ENCODE measurements around the gene NFKB2.
A peak's percentile ranks its signal among the peaks of the same experiment; 100 is the strongest.

The NFKB2 gene

DNA sequence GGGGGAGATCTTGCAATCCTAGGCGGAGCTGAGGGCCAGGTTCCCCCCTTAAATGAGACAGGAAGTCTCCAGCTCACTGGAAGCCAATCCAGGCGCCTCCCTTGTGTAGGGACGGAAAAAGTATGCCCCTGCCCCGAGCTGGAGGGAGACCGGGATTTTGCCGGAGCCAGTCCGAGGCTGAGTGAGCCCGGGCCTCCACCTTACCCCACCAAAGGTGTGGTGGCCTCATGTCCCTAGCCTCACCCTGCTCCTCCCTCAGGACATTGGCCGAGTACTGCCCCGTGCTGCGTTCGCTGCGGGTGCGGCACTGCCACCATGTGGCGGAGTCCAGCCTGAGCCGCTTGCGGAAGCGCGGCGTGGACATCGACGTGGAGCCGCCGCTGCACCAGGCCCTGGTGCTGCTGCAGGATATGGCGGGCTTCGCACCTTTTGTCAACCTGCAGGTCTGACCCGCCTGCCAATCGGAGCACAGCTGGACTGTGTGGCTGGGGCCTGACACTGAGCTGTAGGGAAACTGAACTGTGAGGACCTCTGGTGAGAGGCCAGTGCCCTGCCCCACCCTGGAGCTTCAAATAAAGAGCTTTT, 27.1 kb downstream of the NFKB2 start:
- DNase-seq (ENCODE audit: low read depth in 2 of 2) = peak in 1 of 2 donors; percentile 45

DNA sequence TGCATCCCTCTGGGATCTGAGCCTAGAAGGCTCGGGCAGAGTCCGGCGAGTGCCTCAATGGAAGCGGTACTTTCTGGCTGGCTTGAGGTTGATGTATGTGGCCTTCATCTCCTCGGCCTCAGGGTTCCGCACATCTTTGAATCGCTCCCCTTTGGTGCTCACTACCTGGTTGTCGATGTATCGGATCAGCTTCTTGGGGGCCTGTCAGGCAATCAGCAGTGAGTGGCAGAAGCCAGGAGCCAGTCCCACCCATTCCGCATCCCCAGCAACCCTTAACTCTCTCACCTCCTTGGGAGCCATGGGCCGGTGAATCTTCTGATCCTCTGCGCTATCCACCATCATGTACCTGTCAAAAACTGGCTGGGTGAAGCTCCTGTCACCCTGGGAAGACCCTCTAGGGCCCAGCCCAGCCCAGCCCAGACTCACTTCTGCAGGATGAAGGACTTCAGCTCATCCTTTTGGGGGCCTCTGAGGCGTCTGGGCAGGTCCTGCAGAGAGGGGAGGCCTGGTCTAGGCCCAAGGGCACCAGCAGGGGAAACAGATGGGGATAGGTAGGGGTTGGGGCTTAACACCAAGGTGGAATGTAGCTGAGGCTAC, 28.0 kb downstream of the NFKB2 start:
- no peak for DNase-seq (ENCODE audit: low read depth in 2 of 2)

DNA sequence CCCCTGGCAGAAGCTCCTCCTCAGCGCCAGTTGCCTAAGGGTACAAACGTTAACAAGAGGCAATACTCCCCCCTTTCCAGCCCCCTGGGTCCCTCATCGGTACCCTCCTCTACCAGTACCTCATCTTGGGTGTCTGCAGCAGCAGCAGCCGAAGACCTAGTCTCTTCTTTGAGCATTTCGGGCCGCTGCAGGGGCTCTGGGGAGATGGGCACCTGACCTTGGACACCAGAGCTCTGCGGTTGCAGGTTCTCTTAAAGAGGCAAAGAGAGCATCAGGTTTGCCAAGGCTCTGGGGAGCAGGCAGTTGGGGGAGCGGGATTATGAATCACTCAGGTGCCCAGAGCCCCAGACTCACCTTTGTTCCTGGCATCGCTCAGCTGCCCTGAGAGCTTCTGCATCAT, 28.6 kb downstream of the NFKB2 start:
- no peak for DNase-seq (ENCODE audit: low read depth in 2 of 2)

DNA sequence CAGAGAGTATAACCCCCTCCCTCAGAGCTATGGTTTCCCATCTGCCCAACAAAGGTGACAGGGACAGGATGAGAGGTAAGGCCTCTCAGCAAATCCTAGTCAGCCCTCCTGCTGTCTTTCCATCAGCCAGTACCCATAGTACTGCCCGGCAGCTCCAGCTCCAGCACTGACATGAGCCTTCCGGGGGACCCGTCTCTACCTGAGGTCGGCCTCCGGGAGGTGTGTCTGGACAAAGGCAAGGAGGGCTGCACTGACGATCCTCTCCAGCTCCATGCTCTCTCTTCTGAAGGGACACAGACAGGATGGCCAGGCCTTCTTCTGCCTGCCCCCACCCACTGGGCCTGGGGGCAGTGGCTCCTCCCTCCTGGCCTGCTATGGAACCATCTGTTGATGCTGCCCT, 29.4 kb downstream of the NFKB2 start:
- DNase-seq (ENCODE audit: low read depth in 2 of 2) = no peak

DNA sequence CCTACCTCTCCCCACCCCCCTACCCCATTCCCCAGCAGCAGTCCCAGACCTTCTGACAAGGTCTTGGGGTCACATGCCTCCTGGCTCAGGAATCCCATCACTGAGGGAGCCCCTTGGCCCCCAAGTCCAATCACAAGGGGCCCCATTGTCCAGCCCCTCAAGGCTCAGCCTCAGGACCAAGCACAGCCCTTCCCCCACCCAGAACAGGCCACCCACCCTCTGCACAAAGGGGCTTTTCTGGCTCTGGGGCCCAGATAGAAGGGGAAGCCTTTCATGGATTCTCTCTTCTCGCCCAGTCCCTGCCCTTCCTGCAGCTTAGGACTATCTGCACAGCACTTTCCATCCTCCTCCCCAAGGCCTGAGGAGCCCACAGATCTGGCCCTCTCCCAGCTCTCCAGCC, 29.9 kb downstream of the NFKB2 start:
- no peak for DNase-seq (ENCODE audit: low read depth in 2 of 2)

DNA sequence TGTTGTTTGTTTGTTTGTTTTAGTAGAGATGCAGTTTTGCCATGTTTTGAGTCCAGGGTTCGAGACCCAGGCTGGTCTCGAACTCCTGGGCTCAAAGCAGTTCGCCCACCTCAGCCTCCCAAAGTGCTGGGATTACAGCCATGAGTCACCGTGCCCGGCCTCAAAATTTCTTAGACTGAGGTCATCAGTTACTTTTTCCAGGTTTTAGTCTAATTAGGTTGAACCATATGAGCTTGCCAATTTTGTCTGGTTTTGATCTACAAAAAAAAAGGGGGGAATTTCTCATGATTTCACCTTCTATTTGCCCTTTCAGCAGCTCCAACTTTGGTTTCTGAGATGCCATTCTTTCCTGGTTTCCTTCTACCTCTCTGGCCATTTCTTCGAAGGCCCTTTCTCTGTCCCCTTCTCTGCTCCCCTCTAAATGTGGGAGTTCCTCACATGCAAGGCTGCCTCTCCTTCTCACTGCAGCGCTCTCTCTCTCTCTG, 31.3 kb downstream of the NFKB2 start:
- no peak for DNase-seq (ENCODE audit: low read depth in 2 of 2)

DNA sequence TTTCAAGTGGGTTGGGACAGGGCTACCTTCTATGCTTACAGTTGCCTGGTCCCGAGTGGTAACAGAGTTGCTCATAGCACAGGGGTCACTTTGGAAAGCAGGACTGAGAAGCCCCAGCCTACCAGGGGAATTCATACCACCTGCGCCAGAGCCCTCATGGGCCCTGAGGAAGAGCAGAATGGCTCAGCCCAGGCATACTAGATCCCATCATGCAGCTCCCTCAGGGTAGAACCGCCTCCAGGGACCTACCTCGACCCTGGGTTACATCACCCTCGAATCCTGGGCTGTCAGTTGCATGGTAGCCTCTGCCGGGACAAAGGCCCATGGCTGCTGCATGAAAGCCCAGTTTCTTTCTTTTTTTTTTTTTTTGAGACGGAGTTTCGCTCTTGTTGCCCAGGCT, 34.0 kb downstream of the NFKB2 start:
- DNase-seq (ENCODE audit: low read depth in 2 of 2) = no peak

DNA sequence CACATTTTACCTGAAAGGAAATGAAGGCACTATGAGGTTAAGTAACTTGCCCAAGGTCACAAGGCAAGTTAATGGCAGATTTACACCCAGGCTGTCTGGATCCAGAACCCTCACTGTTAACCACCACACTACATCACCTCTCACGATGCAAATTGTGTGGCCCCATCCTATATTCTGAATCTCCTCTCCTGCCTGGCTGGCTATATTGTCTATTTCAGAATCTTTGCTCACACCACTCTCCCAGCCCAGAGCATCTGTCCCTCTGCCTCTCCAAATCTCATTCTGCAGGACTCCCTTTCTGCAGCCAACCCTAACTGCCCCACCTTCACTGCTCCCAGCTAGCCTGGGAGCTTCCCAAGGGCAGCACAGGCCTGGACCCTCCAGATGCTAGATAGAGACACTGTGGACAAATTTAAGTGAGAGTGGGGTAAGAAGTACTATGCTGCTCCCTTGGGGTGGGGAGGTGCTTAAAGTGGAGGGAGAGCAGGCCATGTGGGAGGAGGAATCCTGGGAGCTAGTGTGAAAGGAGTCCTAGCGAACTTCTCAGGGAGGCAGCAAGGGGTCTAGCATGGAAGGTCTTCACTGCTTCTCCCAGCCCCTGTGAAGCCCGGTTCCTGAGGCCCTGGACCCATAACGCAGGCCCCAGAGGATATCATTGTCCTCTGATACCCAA, 36.1 kb downstream of the NFKB2 start:
- DNase-seq (ENCODE audit: low read depth in 2 of 2) = no peak

DNA sequence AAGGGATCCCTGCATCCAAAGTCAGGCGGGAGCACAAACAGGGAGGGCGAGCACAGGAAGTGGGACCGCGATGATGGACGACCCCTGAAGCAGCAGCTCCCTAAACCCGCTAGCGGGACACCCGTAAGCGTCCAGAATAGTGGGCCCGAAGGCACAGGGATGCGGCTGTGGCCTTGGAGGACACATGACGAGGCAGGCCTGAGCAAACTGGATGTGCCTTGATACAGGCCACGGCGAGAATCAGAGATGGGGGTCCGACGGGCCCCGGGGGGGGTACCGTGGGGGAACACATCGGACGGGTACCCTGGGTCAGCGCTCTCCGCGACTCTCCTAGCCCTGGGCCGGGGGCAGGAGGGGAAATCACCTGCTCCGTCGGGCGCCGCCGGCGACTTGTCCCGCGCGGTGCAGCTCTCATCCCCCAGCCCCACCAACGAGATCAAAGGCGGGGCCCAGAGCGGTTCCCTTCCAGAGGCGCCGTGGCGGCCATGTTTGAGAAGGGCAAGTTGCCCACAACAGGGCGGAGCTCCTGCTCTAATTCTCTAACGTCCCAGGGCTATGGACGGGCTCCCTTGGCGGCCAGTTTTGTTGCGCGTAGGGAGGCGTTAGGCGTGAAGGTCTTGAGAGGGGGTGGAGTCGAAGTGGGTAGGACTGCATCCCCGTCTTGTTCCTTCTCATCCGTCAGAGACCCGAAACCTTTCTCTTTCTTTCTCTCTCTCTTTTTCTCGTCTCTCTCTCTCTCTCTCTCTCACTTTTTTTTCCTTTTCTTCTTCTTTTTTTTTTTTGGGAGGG, 36.9 kb downstream of the NFKB2 start, which contains the start of gene CUEDC2:
Gene CUEDC2 (minus strand): TSS at position 413 of the 789 bp plus-strand sequence. CDS start 7,386 bp downstream, outside the sequence.
- peak; percentile 93 to 97 for DNase-seq (ENCODE audit: low read depth in 2 of 2)

DNA sequence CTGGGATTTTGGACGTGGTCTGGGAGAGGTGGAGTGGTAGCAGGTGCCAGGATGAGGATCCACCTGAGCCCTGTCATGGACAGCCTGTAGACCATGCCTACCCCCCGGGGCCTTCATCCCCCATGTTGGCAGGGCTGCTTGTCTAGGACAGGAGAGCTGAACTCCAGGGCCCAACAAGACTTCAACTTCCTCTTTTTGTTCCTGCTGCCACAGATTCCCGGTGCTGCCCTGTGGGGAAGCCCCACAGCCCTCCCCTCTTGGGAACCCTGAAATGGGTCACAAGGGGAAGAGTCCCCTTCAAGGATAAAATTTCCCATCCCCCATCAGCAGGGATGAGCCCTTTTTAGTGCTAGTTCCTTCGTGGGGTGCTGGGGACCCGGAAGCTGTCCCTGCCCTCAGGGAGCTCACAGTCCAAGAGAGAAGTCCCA, 38.1 kb downstream of the NFKB2 start:
- no peak for DNase-seq (ENCODE audit: low read depth in 2 of 2)

DNA sequence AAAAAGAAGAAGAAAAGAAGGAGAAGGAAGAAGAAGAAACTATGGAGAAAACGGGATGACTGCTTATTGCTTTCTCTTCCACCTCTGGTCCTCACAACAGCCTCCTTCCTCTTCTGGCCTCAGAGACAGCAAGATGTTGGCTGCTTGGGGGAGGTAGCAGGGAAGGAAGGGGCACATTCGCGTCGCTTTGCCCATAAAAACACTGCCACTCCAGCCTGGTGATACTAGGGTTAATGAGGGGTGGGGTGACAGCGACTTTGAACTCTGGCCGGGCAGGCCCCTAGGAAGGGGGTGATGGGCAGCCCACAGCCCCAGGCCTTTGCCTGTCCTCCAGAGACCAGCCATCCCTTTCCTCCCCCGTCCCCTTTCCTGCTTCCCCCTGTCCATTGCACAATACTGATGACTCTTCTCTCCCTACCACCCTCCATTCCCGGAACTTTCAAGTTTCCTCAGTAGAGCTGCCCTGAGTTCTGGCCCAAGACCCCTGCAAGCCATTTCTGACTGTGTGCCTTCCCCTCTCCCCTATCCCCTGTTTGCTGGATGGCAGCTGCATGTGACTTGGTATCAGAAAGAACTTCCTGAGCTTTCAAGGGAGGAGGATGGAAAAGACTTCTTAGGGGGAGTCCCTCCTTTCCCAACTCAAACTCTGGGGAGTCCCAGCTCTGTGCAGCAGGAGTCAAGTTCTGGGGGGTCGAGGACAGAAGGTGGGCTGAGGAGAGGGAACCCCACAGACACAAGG, 39.1 kb downstream of the NFKB2 start:
- no peak for DNase-seq (ENCODE audit: low read depth in 2 of 2)

DNA sequence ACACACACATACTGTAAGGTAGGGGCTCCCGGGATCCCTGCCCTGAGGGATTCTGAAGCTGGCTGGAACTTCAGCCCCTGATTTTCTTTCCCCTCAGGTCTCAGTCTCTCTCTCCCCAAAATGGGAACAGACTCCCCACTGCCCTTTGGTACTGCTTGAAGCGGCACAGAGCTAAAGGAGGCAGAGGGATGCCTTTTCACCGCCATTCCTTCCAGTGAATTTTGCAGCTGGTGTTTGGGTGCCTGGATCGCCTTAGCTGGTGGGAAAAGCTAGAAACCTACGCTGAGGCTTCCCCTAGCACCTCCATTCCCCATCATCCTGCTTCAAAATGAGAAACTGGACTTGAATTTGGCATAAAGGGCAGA, 39.6 kb downstream of the NFKB2 start:
- no peak for DNase-seq (ENCODE audit: low read depth in 2 of 2)

DNA sequence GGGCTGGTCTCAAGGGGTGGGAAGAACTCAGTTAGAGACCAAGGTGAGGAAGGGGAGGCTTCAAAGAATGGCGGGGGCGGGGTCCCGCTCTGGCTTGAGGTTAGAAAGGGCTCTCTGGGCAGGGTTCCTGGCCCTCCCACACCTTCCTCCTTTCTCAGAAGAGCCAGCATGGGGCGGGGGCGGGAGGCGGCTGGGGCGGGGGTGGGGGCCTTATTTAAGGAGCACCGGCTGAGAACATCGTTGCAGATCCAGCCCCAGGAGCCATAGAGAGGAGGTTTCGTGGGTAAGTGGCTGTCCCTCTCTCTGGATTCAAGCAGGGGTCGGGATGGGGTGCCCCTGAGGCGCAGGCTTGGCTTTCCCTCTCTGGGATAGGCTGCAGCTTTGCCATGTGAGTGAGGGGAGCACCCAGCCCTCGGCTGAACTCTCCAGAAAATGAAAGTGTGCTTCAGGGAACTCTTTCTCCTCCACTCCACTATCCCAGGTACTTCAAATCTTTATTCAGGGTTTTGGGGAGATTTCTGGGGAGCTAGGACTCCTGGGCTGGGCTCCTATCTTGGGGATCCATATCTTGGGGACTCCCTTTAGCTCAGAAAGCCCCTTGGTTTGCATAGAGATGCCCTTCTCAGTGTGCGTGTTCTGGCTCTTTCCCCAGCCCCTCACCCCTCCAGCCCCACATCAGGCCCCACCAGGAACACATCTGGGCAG, 40.2 kb downstream of the NFKB2 start:
- DNase-seq (ENCODE audit: low read depth in 2 of 2) = no peak

DNA sequence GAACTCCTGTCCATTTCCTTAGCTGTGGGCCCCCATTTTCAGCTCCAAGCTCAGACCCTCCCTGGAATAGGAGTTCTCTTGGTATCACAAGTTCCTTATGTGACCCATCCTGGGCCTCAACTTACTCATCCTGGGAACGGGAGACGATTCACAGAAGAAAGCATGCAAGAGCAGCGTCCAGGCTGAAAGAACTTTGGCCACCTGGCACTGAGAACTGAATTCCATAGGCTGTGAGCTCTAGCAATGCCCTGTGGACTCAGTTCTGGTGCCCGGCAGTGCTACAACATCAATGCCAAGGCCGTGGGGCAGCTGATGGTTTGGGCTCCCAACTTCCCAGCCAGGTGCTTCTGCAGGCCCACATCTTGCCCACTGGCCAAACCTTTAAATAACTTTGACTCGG, 40.8 kb downstream of the NFKB2 start:
- DNase-seq (ENCODE audit: low read depth in 2 of 2) = no peak

DNA sequence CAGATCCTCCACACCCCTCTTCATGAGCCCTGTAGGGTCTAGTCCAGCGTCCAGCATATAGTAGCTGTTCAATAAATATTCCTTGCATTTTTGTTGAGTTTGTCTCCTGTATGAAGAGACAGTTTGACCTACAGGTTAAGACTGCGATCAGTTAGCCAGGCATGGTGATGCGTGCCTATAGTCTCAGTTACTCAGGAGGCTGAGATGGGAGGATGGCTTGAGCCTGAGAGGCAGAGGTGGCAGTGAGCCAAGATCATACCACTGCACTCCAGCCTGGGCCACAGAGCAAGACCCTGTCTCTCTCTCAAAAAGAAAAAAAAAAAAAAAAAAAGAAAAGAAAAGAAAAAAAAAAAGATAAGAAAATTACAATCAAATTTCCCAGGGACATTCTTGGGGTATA, 42.0 kb downstream of the NFKB2 start:
- DNase-seq (ENCODE audit: low read depth in 2 of 2) = no peak

DNA sequence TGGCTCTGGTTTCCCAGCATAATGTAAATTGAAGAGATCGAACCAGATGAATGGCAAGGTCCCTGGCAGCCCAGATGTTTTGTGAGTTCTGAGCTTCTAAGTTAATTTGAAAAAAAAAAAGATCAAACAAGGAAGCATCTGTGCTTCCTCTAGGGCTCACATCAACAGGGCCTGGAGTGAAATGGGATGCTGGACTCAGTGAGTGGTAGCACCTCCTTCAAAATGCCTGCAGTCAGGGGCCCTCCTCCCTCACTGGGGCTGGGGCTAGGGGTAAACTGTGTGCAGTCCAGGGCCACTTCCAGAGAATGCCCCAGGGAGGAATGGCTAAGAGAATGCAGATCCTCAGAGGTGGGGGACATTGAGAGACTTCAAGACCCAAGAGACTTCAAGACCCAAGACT, 42.9 kb downstream of the NFKB2 start:
- DNase-seq (ENCODE audit: low read depth in 2 of 2) = no peak

DNA sequence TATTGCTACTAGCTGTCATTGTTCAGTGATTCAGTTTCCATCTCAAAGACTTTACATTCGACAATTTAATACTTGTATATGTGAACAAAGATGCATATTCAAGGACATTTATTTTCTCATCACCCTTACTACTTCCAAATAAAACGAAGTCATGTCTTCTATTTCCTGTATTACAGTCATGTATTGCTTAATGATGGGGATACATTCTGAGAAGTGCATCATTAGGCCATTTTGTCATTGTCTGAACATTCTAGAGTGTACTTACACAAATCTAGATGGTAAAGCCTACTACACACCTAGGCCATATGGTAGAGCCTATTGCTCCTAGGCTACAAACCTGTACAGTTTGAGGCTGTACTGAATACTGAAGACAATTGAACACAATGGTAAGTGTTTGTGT, 49.3 kb downstream of the NFKB2 start:
- no peak for DNase-seq (ENCODE audit: low read depth in 2 of 2)

DNA sequence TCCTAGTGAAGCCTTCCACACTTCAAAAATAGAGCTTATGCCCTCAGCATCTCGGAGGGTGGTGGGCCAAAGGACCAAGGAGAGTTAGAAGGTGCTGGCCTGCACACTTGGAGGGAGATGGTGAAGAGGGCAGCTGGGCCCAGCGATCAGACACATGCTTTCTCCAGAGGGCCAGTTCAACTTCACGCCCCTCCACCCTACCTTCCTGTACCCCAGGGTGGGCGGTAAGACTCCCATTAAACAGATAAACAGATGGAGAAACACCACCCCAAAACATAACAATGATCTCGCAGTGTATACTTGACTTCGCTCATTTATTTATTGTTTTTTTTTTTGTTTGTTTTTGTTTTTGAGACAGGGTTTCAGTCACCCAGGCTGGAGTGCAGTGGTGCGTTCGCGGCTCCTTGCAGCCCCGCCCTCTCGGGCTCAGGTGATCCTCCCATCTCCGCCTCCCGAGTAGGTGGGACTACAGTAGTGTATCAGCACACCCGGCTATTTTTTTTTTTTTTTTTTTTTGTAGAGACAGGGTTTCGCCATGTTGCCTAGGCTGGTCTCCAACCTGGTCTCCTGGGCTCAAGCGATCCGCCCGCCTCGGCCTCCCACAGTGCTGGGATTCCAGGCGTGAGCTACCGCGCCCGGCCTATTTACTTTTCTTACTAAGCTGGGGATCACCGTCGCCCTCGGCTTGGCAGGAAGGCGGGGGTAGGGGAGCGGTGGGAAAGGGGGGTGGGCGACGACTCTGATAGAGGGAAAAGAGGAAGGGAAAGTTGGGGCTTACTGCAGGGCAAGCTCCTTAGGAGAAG, 54.0 kb downstream of the NFKB2 start:
- peak; percentile 79 to 85 for DNase-seq (ENCODE audit: low read depth in 2 of 2)

DNA sequence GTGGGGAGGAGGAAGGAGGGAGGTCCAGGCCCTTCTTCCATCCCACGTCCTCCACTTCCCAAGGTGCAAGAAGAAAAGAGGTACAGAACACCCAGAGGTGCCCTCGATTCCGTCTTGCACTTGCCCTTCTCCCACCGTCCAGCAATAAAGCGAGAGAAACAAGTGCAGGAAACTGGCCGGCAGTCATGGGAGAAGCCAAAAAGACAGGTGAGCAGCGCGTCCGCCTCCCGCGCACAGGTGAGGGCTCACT, 54.5 kb downstream of the NFKB2 start:
- no peak for DNase-seq (ENCODE audit: low read depth in 2 of 2)

DNA sequence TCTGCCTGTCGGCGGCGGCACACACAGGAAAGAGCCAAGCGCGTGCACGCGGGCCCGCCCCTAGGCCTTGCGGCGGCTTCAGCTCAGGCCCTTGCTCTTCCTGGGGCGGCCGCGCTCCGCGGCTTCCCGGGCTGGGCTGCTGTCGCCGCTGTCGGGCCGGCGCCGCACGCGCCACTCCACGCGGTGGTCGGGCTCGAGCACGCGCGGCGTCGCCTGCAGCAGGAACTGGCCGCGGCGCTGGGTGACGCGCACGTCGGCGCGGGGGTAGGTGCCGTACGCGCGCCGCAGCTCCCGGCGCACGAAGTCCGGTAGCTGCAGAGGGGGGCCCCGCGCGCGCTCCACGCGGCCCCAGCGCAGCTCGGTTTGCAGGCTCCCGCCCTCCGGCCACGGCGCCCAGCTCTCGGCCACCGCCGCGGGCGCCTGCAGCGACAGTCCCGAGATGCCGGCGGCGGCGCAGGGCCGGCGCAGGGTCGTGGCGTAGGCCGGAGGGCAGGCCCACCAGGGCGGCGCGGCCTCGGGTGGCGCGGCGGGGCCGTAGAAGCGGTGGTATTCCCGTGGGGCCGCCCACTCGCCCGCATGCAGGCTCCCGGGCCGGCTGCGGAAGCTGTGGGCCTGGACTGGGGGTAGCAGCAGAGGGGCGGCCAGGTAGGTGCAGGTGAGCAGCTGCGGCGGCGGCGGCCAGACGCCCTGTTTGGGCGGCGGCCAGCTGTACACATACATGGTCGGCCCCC, 55.0 kb downstream of the NFKB2 start:
- peak; percentile 64 to 81 for DNase-seq (ENCODE audit: low read depth in 2 of 2)

Data from stimulated activated CD4-positive, alpha-beta T cell treated with anti-CD3 and anti-CD28 coated beads, Interleukin-15, amount 100 ng/mL, for 48 hours (primary cell).